Measurements from ENCODE around the gene CENPP.
A peak's percentile ranks its signal among the peaks of the same experiment; 100 is the strongest.
"Not testable (repeated sequence)": the region's sequence is repeated elsewhere in the genome, so short reads cannot be mapped to it uniquely, and the experiment has no call there.

The CENPP gene

DNA sequence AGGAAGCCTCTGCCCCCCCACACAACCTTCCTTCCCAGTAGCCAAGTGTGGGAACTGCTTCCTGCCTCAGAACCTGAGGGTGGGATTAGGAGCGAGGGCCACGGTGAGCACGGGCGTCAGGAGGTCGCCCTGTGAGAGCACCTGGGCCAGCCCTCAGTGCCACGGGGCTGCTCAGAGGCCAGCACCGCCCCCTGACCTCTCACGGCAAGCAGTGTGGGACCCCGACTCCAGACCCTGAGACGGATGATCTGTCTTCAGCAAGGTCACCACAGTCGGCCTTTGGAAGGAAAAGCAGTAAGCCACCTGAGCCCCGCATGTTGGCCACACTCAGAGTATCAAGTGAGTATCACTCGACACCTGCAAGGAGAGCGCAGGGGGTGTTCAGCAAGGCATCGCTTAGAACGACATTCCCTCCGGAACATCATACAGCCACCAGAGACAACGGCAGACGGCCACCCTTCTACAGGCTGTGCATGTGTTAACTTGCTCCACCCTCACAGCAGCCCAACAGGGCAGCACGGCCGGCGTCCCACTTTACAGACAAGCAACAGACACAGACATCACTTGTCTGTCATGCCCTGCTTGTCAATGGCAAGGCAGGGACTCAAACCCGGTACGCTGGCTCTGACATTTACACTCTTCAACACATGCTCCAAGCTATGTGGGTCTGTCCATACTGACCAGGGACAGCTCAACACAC is 294.0 kb downstream of the CENPP start:
- no peak for DNase-seq

DNA sequence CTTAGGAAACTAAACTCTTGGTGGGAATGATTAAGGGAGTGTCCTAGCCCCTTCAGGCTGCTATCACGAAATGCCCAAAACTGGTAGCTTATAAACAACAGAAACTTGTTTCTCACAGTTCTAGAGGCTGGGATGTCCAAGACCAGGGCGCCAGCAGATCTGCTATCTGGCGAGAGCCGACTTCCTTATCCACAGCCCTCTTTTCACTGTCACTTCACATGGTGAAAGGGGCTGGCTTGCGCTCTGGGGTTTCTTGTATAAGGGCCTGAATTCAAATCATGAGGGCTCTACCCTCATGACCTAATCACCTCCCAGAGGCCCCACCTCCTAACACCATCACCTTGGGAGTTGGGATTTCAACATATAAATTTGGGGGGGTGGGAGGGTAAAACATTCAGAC is 295.1 kb downstream of the CENPP start:
- DNase-seq: no peak

DNA sequence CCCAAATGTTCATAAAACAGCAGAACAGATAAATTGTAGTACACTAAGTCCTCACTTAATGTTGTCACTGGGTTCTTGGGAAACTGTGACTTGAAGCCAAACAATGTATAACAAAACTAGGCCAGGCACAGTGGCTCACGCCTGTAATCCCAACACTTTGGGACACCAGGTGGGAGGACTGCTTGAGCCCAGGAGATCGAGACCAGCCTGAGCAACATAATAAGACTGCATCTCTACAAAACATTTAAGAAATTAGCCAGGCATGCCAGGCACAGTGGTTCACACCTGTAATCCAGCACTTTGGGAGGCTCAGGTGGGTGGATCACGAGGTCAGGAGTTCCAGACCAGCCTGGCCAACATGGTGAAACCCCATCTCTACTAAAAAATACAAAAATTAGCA is 298.2 kb downstream of the CENPP start:
- not testable (repeated sequence) for DNase-seq

DNA sequence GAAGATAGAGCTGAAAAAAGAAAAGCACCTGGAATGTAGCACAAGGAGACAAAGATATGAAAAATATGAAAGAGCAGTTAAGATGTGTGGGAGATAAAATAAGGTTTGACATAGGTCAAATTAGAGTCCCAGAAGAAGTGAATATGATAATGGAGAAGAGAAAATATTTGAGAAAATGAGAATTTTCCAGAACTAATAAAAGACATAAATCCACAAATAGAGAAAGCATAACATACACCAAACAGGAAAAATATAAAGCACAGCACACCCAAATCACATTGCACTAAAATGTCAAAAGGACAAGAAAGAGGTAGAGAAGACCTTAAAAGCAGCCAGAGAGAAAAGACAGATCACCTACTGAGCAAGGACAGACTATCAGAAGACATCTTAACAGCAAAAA is 300.7 kb downstream of the CENPP start:
- no peak for DNase-seq

DNA sequence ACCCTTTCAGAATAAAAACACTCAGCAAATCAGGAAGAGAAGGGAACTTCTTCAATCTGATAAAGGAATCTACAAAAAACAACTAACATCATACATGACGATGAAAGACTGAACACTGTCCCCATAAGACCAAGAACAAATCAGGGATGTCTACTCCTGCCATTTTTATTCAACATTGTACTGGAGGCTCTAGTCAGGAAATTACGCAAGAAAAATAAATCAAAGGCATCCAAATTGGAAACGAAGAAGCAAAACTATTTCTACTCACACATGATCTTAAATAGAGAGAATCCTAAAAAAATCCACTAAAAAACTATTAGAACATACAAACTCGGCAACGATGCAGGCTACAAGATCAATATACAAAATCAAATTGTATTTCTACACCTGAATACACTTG is 301.9 kb downstream of the CENPP start:
- DNase-seq: no peak

DNA sequence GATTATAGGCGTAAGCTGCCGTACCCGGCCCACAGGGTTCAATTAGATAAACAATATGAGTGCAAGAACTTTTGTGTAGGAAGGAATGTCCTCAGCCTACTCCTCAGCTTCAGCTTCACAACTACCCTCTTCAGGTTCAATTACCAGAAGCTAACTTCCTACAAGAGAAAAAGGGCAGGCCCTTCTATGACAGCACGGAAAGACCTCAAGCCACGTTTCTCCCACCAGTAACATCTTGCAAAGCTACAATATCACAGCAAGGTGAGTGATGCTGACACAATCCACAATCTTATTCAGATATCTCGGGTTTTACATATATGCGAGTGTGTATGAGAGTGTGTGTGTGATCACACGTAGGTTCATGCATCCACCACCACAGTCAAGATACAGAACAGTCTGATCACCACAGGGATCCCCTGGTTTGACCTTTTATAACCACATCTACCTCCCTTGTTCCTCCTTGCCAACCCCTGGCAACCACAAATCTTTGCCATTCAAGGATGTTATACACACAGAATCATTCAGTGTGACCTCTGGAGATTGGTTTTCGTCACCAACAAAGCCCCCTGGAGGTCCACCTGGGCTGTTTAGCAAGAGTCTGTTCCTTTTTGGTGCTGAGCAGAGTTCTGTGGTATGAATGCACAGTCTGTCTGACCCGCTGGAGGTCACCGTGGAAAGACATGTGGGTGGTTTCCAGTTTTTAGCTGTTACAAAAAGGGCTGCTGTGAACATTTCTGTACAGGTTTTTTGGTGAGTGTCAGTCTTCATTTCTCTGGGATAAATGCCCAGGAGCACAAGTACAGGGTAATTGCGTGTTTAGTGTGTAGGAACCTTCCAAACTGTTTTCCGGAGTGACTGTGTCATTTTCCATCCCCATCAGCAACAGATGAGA is 305.9 kb downstream of the CENPP start:
- no peak for DNase-seq

DNA sequence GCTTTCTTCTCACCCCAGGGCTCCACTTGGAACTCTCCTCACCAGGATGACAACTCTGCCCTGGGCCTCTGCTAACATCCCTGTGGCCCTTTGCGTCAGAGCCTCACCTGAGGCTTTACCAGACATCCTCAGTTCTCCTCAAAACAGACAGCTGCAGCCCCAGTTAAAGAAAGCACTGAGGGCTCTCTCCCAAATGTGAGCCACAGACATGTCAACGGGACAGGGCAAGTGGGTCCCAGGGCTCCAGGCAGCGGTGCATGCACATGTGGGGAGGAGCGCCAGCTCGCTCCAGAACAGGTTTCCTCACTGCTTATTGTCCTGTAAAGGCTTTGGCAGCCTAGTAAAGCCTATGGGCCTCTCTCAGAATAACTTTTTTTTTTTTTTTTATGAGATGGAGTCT is 306.9 kb downstream of the CENPP start:
- DNase-seq: no peak

DNA sequence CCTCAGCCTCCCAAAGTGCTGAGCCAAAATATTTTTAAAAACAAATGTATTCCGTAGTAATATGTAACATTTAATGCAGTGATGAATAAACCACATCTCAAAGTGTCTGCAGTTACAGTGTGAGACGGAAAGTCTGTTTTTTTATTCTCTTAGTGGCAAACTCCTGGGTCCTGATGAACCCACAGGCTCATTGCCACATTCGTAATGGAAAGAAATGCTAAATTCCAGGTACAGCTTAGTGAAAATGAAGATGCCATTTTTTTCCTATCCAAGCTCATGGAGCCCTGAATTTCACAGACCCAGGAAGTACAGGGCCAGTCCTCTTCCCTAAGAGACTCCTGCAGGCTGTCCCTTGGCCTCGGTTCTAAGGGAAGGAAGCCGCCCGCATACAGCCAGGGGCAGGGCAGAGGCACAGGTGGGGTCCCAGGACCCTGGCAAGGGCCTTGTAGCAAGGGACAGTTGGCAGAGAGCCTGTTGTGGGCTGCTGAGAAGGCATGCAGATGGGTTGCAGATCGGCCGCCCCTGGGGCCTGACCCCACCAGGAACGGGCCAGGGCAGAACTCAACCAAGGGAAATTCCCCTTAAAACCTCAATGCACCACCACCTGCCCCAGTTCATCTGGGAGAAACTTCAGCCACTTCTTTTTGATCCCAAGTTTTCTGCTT is 308.0 kb downstream of the CENPP start:
- no peak for DNase-seq

DNA sequence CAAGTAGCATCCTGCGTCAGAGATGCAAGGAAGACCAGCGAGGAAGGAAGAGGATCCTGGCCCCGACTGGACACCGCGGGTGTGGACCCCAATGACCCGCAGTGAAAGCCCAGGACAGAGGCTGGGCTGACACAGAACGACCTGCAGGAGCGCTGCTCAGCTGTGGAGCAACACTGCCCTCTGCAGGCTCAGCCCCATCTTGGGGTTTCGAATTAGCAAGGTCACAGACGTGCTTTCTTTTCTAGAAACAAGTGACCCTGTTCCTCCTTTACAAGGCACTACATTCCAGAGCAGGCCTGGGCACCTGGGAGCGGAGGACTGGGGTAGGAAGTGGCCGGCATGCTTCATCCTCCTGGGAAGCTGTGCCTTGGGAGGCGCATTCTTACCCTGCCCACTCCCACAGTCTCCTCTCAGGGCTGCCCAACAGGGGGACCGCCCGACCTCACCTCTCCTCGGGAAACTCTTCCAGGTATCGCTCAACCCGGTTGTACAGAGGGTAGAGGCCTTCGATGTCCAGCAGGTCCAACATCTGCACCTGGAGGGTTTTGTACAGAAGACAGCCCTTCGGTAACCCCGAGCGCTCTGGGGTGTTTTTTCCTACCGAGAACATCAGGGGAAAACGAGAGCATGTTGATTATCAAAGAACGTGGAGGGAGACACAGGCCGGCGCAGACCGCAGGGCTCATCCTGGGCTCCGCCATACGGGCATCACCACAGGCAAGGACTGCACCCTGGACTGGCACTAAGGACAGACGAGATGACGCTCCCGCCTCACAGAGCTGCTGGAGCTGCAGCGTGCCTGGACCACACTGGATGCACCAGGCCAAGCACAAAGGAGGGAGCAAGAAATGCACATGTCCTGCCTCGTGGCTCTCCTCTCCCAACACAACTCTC is 309.2 kb downstream of the CENPP start:
- peak; percentile 34 for DNase-seq

DNA sequence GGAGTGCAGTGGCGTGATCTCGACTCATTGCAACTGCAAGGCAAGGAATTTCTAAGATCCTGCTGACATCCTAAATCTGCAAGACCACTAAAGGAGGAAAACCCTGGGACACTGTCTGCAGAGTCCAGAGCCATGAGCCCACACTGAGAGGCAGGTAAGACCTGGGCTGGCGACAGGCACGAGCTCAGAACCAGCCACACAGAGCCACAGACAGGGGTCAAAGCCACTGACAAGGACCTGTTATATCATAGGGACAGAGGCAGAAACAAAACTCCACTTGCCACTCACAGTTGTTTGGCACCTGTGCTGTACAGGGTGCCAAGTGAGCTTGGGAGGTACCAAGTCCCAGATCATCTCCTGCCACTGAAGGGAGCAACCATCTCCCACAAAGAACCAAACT is 310.0 kb downstream of the CENPP start:
- DNase-seq: no peak

DNA sequence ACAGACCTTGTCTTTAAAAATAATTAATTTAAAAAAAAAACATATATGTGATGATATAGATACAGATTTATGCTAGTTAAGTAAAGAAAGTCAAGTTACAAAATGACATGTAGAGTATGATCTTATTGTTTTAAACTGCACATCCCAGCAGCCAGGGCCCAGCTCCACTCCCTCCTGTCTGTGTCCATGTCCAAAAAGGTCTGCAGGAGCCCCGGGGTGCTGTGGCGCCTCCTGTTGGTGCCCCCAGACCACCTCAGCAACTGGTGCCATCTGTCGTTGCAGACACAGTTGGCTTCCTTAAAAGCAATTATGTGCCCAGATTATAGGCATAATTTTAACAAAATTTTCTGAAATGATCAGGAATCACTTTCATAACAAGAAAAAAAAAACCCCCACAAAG is 310.9 kb downstream of the CENPP start:
- no peak for DNase-seq

DNA sequence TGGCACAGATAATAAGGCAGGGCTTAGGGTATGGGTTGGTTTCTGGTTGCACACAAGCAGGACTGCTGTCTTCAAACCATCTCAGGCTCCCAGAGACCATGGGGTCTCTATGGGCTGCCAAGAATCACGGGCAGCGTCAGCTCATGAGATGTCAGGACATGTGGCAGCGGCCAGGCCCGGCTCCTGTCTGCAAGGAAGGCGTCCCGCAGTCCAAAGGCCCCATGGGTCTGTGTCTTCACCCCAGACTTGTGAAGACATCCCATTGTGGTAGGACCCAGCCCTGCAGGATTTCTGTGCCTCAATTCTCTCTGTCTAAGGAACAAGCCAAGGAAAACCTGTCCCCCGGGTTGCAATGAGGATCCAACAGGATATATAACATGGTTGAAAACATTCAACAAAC is 311.6 kb downstream of the CENPP start:
- DNase-seq: no peak

DNA sequence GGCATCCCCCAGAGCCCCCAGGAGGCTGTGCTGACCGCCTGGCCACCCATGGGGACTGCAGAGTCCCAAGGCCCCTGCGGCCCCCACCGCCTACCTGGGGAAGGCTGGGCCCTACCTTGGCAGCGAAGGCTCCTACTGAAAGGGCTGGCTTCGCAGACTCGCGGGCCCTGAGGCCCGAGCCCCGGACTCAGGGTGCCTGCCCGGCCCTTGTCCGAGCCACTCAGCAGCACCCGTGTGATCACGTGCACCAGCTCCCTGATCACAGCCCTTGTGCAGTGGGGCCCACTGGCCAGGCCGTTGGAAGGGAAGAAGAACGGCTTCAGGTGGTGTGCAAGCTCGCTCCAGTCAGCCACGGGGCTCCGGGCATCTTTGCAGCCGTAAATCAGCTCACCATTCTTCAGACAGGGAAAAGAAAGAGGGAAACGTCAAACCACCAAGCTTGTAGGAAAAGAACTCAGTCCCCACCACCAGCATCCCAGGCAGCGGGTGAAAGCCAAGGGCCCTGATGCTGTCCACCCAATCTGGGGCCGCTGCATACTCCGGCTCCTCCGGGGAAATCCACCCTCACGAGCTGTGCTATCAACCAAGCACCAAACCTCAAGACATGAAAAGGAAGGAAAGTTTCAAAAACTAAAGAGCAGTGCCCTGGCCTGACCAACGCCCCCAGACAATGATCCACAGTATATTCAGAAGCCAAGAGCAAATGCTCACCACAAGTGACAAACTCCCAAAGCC is 312.3 kb downstream of the CENPP start:
- no peak for DNase-seq

DNA sequence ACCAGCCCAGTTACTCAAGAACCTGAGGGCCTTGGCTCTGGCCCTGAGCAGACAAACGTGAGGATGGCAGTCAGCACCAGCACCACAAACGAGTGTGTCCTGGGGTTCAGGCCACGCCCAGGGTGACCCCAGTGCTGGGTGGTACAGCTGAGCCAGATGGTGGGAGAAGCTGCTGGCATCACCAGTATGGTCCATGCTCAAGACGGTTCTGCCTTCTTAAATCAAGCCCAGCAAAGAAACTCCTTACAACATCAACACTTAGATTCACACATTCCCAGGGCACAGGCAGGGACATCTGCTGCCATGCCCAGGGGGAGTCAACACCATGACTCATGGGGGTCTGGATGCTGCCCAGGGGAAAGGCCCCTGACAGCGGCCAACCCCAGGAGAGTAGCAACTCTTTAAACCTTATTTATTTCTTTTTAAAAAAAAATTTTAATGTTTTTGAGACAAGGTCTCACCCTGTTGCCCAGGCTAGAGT is 312.9 kb downstream of the CENPP start:
- DNase-seq: no peak

DNA sequence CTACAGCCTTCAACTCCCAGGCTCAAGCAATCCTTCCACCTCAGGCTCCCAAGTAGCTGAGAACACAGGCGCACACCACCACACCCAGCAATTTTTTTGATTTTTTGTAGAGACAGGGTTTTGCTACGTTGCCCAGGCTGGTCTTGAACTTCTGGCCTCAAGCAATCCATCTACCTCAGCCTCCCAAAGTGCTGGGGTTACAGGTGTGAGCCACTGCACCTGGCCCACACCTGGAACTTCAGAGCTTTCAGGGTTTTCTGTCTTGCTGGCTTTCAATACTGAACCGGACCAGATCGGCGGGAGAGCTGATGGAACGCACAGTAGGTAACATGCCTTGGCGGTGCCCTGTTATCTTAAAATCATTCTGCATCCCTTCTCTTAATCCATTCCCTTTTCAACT is 313.4 kb downstream of the CENPP start:
- no peak for DNase-seq

DNA sequence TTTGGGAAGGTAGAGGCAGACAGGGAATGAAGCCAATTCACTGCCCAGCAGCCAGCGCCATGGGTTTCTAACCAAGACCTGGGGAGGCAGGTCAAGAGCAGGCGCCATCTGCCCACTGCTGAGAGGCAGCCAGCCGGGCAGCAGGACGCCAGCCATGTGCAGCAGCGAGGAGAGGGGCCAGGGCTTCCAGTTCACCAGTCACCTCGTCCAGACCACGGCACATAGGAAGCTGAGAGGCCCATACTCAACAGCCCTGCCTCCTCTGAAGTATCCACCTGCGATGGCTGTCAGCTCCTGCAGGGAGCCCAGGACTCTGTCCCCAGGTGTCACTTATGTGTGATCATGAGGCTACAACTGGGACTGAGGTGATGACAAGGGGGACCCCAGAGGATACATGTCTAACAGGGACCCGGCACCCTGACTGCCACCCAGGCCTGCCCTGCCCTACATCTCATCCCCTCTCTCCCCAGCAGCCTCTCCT is 314.1 kb downstream of the CENPP start:
- DNase-seq: no peak

DNA sequence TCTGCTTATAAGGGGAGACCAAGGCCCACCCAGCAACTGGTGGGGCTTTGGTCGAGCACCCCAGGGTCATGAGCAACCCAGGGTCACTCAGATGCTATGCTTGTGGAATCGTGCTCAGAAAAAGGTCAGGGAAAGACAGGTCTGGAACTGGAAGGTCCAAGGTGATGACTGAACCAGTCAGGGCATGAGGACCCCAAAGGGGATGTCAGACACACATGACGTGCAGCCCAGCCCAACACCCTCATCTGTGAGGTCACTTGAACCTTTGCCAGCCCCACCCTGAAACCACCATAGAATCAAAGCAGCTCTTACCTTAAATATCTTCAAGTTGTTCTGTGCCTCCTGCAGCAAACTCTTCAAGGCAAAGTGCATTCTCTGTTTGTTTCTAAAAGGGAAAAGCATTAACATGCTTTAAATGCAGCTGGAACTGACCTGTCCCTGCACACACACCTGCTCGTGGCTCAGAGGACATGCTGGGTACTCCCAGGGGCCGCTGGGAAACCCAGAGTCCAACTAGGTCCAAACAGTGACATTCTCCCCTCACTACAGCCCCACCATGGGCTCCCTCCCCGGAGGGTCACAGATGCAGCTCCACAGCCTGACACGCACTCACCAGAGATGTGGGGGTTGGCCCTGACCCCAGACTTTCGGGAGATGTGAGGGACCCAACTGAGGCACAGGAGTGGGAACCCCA is 314.8 kb downstream of the CENPP start:
- DNase-seq: no peak

DNA sequence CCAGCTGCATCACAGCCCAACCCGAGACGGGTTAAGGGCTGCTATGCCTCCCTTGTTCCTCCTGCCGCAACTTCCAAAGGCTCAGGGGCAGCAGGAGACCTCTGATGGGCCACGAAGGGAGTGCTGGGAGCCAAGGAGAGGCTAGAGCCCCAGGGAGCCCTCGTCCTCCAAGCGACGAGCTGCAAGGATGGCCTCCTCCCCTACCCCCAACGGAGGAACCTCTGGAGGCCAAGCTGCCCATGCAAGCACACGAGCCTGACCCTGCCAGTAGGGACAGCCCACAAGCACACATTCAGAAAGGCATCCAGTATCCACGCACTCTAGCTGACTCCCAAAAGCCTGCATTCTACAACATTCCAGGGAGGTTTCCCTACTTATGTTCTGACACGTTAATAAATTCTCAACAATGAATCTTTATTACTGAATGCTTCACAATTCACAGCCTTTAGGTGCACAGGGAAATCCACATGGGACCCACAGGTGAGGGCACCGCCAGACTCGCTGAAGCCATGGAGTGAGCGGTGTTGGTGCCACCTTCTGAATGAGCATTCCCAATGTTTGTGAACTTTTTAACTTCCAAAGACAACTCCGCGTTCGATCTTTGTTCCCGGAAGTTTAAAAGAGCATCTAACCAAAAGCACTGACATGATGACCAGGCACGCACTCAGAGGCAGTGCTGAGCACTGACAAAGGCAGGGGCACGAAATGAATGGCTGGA is 315.5 kb downstream of the CENPP start:
- no peak for DNase-seq

DNA sequence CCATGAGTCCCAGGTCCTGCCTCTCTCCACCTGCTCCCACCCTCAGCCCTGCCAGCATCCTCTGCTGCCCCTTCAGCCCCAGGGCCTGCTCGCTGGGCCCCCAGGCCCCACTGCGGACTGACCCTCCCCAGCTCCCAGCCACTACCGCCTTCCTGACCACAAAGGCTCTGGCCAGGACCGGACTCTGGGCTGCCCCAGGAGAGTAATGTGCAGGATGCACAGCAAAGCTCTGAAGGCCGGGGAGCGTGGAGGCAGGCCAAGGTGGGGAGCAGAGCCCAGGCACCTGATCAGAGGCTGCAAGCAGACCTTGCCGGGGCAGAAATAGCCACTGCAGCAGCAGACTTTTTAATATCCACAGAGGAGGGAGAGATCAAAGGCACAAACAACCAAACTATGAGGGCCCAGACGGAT is 316.3 kb downstream of the CENPP start:
- DNase-seq: no peak

DNA sequence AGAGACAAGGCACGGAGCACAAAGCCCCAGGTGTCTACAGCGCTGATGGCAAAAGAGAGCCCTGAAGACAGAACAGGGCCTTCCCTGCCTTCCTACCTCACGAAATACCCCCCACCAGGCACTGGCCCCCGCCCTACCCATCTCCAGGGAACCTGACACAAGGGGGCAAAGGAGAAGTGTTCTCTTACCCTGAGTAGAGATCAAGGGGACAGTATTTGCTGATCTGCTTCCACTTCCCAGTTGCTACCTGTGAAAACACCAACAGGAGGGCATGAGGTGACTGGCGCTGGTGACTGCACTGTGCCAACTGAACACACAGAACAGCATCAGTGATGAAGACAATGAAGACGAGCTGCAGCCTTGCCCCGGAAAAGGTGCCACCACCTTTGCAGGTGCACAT is 316.8 kb downstream of the CENPP start:
- DNase-seq: no peak

All from T1000 (cell line).